K562 (cell line): ENCODE measurements around the gene POLR3GL. TPM values are rescaled to one million over a fixed set of nuclear protein-coding genes. Genes with fewer than 3 reads are reported as not detected.

Experiments
- CAMTA2 ChIP-seq: fragments of 250-450 bp; sonication (Bioruptor Pico); conservative IDR thresholded peaks from 2 replicates; pipeline ENCODE4 v1.5.1; 2022
- CREM ChIP-seq: IDR thresholded peaks from 2 replicates; pipeline ENCODE4 v1.6.1; 2014; ENCODE audit warnings: antibody characterized with exemption, low read depth
- NFE2L1 ChIP-seq: fragments of 450-650 bp; IDR thresholded peaks from 2 replicates; pipeline ENCODE4 v1.6.1; 2016; ENCODE audit warnings: missing genetic modification characterization, low read depth, mild to moderate bottlenecking, missing compliant biosample characterization, moderate library complexity, borderline replicate concordance
- SMARCA5 ChIP-seq: fragments of 450-650 bp; IDR thresholded peaks from 2 replicates; pipeline ENCODE4 v1.6.1; 2016
- TBP ChIP-seq: optimal IDR thresholded peaks from 2 replicates; pipeline ENCODE3; 2011; ENCODE audit warnings: low read depth, low read length, improper control_type of control experiment
- polyA plus RNA-seq, 8 experiments: library from polyadenylated mRNA; depleted of rRNA in 4 of 8; stranded (reverse) in 5 of 8; unstranded in 3 of 8; fragments of >200 nt; fragmentation: Nextera tagmentation in 2 of 8; fragmentation: Illumina TruSeq in 1 of 8; extraction: Ambion mirVana in 2 of 8; extraction: Trizol in 1 of 8; gene quantifications; 2 replicates each; pipeline versions ENCODE4 v1.2.1 to v1.2.3, GENCODE V29; 2011 to 2014; ENCODE audit warnings: inconsistent platforms in 1 of 8, missing spikeins in 1 of 8
- total RNA-seq, 7 experiments: library from RNA; depleted of rRNA in 6 of 7; stranded (reverse); fragments of >200 nt in 6 of 7; fragmentation: Illumina TruSeq in 2 of 7; extraction: Trizol in 2 of 7; gene quantifications; 2 replicates each; pipeline versions ENCODE4 v1.2.1 to v1.2.3, GENCODE V29; 2011 to 2021; ENCODE audit warnings: low replicate concordance in 1 of 7
- TF ChIP-seq, protein P1 (sequence below), 2 experiments: fragments of 450-650 bp; formaldehyde crosslinking in 1 of 2; IDR thresholded peaks; 2 replicates each; pipeline versions ENCODE4 v1.4.0 to v1.6.1; 2014 to 2020; ENCODE audit warnings: mild to moderate bottlenecking in 2 of 2, borderline replicate concordance in 1 of 2, low read depth in 1 of 2
- TF ChIP-seq, protein P2 (sequence below): sonication (generic); IDR thresholded peaks from 2 replicates; pipeline ENCODE4 v1.6.1; 2016
- TF ChIP-seq, protein P3 (sequence below): fragments of 250-450 bp; sonication (Bioruptor Pico); IDR thresholded peaks from 2 replicates; pipeline ENCODE4 v1.4.0; 2020; ENCODE audit warnings: mild to moderate bottlenecking, moderate library complexity

POLR3GL gene
- total and polyA plus RNA-seq, 9 of the 15 experiments (the other 6 are each of a cell fraction or from before 2014, with no cell fraction given), result 14.6 to 48.4 (median 38.2) TPM

DNA sequence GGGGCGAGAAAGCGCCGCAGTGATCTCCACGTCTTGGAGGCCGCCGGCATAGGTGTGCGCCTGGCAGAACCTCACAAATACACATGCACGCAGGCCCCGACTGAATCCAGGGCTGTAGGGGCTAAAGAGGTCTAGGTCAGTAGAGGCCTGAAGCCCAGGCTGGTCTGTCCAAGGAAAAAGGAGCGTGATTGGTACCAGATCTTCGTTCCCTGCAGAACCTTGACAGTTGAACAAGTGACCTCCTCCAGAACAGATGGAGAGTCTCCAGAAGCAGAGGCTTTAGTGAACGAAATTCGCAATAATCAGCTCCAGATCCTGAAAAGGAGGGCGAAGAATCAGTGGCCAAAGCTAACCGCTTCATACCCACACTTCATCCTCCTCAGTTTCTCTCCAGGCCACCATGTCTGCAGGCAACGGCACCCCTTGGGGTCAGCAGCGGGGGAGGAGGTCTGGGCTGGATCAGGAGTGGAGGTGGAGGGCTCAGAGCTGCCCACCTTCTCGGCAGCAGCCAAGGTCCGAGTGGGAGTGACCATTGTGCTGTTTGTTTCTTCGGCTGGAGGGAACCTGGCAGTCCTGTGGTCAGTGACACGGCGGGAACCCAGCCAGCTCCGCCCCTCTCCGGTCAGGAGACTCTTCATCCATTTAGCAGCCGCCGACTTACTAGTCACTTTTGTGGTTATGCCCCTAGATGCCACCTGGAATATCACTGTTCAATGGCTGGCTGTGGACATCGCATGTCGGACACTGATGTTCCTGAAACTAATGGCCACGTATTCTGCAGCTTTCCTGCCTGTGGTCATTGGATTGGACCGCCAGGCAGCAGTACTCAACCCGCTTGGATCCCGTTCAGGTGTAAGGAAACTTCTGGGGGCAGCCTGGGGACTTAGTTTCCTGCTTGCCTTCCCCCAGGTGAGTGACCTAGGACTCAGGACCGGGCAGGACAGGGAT is 45.2 kb upstream of the POLR3GL start (continued):
- TF ChIP-seq, protein P1, sequence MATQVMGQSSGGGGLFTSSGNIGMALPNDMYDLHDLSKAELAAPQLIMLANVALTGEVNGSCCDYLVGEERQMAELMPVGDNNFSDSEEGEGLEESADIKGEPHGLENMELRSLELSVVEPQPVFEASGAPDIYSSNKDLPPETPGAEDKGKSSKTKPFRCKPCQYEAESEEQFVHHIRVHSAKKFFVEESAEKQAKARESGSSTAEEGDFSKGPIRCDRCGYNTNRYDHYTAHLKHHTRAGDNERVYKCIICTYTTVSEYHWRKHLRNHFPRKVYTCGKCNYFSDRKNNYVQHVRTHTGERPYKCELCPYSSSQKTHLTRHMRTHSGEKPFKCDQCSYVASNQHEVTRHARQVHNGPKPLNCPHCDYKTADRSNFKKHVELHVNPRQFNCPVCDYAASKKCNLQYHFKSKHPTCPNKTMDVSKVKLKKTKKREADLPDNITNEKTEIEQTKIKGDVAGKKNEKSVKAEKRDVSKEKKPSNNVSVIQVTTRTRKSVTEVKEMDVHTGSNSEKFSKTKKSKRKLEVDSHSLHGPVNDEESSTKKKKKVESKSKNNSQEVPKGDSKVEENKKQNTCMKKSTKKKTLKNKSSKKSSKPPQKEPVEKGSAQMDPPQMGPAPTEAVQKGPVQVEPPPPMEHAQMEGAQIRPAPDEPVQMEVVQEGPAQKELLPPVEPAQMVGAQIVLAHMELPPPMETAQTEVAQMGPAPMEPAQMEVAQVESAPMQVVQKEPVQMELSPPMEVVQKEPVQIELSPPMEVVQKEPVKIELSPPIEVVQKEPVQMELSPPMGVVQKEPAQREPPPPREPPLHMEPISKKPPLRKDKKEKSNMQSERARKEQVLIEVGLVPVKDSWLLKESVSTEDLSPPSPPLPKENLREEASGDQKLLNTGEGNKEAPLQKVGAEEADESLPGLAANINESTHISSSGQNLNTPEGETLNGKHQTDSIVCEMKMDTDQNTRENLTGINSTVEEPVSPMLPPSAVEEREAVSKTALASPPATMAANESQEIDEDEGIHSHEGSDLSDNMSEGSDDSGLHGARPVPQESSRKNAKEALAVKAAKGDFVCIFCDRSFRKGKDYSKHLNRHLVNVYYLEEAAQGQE (IDR thresholded peaks at IDR 0.05; ENCODE audit: borderline replicate concordance), result peak; percentile 12; the same call in 1 of the 2 replicates
- TF ChIP-seq, protein P1 (CRISPR knock-in tag; IDR thresholded peaks at IDR 0.05; ENCODE audit: low read depth), result no peak
- TF ChIP-seq NFE2L1 (tag), result no peak
- TF ChIP-seq TBP, result peak; percentile 29
- TF ChIP-seq, protein P2, sequence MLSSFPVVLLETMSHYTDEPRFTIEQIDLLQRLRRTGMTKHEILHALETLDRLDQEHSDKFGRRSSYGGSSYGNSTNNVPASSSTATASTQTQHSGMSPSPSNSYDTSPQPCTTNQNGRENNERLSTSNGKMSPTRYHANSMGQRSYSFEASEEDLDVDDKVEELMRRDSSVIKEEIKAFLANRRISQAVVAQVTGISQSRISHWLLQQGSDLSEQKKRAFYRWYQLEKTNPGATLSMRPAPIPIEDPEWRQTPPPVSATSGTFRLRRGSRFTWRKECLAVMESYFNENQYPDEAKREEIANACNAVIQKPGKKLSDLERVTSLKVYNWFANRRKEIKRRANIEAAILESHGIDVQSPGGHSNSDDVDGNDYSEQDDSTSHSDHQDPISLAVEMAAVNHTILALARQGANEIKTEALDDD, result peak; percentile 95
- TF ChIP-seq SMARCA5, result 0 out of 2 replicates have a peak, but pooled peaks have one; percentile 26
- TF ChIP-seq CREM, result no peak
- TF ChIP-seq CAMTA2 (CRISPR knock-in tag), result no peak
- TF ChIP-seq, protein P3, sequence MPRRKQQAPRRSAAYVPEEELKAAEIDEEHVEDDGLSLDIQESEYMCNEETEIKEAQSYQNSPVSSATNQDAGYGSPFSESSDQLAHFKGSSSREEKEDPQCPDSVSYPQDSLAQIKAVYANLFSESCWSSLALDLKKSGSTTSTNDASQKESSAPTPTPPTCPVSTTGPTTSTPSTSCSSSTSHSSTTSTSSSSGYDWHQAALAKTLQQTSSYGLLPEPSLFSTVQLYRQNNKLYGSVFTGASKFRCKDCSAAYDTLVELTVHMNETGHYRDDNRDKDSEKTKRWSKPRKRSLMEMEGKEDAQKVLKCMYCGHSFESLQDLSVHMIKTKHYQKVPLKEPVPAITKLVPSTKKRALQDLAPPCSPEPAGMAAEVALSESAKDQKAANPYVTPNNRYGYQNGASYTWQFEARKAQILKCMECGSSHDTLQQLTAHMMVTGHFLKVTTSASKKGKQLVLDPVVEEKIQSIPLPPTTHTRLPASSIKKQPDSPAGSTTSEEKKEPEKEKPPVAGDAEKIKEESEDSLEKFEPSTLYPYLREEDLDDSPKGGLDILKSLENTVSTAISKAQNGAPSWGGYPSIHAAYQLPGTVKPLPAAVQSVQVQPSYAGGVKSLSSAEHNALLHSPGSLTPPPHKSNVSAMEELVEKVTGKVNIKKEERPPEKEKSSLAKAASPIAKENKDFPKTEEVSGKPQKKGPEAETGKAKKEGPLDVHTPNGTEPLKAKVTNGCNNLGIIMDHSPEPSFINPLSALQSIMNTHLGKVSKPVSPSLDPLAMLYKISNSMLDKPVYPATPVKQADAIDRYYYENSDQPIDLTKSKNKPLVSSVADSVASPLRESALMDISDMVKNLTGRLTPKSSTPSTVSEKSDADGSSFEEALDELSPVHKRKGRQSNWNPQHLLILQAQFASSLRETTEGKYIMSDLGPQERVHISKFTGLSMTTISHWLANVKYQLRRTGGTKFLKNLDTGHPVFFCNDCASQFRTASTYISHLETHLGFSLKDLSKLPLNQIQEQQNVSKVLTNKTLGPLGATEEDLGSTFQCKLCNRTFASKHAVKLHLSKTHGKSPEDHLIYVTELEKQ, result no peak
